DND-41 (cell line): Measurements from ENCODE around the gene BTBD3.

Source experiments
- CTCF ChIP-seq: IDR thresholded peaks from 2 replicates; pipeline ENCODE4 v1.5.1; 2012; ENCODE audit warnings: borderline replicate concordance, low read length, moderate library complexity, mild to moderate bottlenecking; ENCODE audit not compliant: poor library complexity, severe bottlenecking; ENCODE audit errors: extremely low read depth
- EZH2 ChIP-seq: IDR thresholded peaks from 3 replicates; pipeline ENCODE4 v1.6.1; 2012; ENCODE audit warnings: borderline replicate concordance, low read depth, mild to moderate bottlenecking, moderate library complexity, low read length, inconsistent platforms; ENCODE audit not compliant: severe bottlenecking

GRCh38 chr20:11972478-11972877 is 54.8 kb downstream of the BTBD3 start:
- TF ChIP-seq CTCF (no peak), EZH2 (no peak)
